ENCODE measurements around the gene RNF151. TPM values are rescaled to one million over a fixed set of nuclear protein-coding genes. Genes with fewer than 3 reads are reported as not detected.
A peak's percentile ranks its signal among the peaks of the same experiment; 100 is the strongest.

Gene RNF151
- total RNA-seq, 2 experiments from 2014 or later = not detected

DNA sequence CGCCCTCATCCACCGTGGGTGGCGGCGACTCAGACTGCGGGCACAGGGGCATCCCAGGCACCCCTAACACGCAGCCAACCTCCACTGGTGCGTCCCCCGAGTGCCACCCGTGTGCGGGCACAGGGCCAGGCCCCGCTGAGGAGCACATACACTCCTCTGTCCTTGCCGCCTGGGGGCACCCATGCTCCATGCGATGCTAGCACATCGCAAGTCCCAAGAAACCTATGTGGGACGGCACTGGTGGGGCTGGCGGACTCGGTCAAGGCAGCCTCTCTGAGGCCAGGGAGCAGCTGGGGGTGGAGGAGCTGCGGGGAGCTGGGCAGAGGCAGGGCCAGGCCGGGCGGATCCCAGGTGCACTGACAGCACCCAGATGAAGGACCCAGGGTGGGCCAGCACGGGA is 39.0 kb downstream of the RNF151 start:
- intact Hi-C loops (cut with DNase I, micrococcal nuclease) = loop anchor here in 1 of 2 experiments (5.0 kb wide), 2 partner anchors 33 to 42 kb away; partner anchors contain the start of genes NTHL1, TBL3 and TSC2
- Mint-ChIP-seq H3K4me1 (ENCODE audit: low read depth) (peaks cover 40% of the 10 kb centered on the region), H3K9me3 (no peaks in the 10 kb centered on the region), H3K27me3 (no peaks in the 10 kb centered on the region), H3K4me3 (peak overlapping the region; percentile 72), H3K36me3 (ENCODE audit: low read depth) (peaks cover 23% of the 10 kb centered on the region), H3K27ac (peak overlapping the region; percentile 71)
- CTCF ChIA-PET = interaction anchor here (1.8 kb wide), 1 partner anchor 135 kb away, joined by 13 read pairs; no protein-coding TSS in a partner anchor
- no peak for TF ChIP-seq CTCF (IDR thresholded peaks at IDR 0.05)
- peaks cover 68% of the 10 kb centered on the region for H3K4me1 ChIP-seq (ENCODE audit: insufficient read depth, low read length)
- ATAC-seq (ENCODE audit: poor library complexity) (no peak), DNase-seq (no peak)
- H3K27ac ChIP-seq (ENCODE audit: low read depth in 1 of 2, low read length in 2 of 2) = no peak overlapping the region
- H3K4me3 ChIP-seq (ENCODE audit: low read length) = no peak overlapping the region
- no peaks in the 10 kb centered on the region for H3K9me3 ChIP-seq (ENCODE audit: control insufficient read depth in 1 of 2, insufficient read depth in 1 of 2, low read length in 2 of 2)
- H3K36me3 ChIP-seq (ENCODE audit: insufficient read depth, low read length) = peaks cover 43% of the 10 kb centered on the region
- no peaks in the 10 kb centered on the region for H3K27me3 ChIP-seq (ENCODE audit: control insufficient read depth in 1 of 2, insufficient read depth in 2 of 2, low read length in 2 of 2)
- POLR2A ChIA-PET = interaction anchor here (2.2 kb wide), 1 partner anchor 21 kb away, joined by 7 read pairs; the partner anchor contains the start of gene GFER

DNA sequence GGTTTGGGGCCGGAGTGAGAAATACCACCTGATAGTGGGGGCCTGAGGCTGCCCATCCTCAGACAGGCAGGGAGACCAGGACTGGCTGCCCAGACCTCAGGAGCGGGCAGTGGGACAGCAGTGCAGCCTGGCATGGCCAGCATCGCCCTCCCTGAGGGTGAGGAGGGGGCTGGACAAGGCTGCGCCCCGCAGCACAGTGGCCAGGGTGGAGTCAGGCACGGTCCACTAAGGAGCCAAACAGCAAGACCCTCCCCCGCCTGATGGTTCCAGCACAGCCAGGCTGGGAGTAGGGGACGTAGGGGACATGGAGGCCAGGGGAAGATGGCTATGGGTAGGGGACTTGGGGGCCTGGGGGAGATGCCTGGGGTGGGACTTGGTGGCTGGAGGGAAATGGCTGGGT is 39.7 kb downstream of the RNF151 start:
- TF ChIP-seq CTCF (IDR thresholded peaks at IDR 0.05) = no peak
- CTCF ChIA-PET = interaction anchor here (0.6 kb wide), 1 partner anchor 62 kb away, joined by 4 read pairs; no protein-coding TSS in a partner anchor
- no peak overlapping the region for H3K4me3 ChIP-seq (ENCODE audit: low read length)
- no peaks in the 10 kb centered on the region for H3K27me3 Mint-ChIP-seq
- no peak for DNase-seq
- H3K4me3 Mint-ChIP-seq = peak overlapping the region; percentile 72
- intact Hi-C loops (cut with DNase I, micrococcal nuclease) = loop anchor here in 1 of 2 experiments (5.0 kb wide), 2 partner anchors 34 to 41 kb away; partner anchors contain the start of genes NTHL1, TBL3 and TSC2
- peaks cover 16% of the 10 kb centered on the region for H3K36me3 Mint-ChIP-seq (ENCODE audit: low read depth)
- peaks cover 36% of the 10 kb centered on the region for H3K36me3 ChIP-seq (ENCODE audit: insufficient read depth, low read length)
- no peaks in the 10 kb centered on the region for H3K9me3 ChIP-seq (ENCODE audit: control insufficient read depth in 1 of 2, insufficient read depth in 1 of 2, low read length in 2 of 2)
- no peak overlapping the region for H3K27ac ChIP-seq (ENCODE audit: low read depth in 1 of 2, low read length in 2 of 2)
- H3K9me3 Mint-ChIP-seq = no peaks in the 10 kb centered on the region
- peak overlapping the region; percentile 71 for H3K27ac Mint-ChIP-seq
- peaks cover 70% of the 10 kb centered on the region for H3K4me1 ChIP-seq (ENCODE audit: insufficient read depth, low read length)
- H3K27me3 ChIP-seq (ENCODE audit: control insufficient read depth in 1 of 2, insufficient read depth in 2 of 2, low read length in 2 of 2) = no peaks in the 10 kb centered on the region
- POLR2A ChIA-PET = interaction anchor here (0.6 kb wide), 1 partner anchor 149 kb away, joined by 3 read pairs; the partner anchor contains the start of gene TRAF7
- peaks cover 40% of the 10 kb centered on the region for H3K4me1 Mint-ChIP-seq (ENCODE audit: low read depth)
- no peak for ATAC-seq (ENCODE audit: poor library complexity)

DNA sequence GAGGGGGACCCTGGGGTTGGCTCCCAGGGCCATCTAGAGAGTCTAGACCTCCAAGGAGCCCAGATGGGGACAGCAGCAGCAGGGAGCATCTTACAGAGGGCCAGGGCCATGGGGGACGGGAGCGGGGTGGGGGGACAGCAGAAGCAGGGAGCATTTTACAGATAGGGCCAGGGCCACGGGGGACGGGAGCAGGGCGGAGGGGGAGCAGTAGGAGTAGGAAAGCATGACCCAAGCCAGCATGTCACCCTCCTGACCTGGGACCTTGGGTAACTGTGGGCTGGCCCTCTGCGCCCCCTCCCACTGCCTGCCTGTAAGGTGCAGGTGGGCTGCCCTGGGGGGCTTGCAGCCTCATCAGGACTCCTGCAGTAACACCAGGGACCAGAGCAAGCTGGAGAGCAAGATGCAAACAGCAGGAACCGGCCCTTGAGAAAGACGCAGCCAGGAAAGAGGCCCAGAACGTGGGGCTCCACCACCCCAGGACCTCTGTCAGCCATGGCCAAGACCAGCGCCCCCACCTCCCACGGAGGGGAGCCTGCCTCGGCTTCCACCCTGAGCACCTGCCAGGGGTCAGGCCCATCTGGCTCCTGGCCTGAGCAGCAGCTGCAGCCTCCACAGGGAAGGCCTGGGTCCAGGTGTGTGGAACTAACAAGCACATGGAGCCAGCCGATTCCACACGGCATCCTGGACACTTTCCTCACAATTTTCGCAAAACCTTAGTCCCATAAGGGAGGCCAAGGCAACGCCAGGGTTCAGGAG is 40.6 kb downstream of the RNF151 start:
- Histone ChIP-seq H3K36me3 (ENCODE audit: insufficient read depth, low read length) (peaks cover 27% of the 10 kb centered on the region), H3K9me3 (ENCODE audit: control insufficient read depth in 1 of 2, insufficient read depth in 1 of 2, low read length in 2 of 2) (no peaks in the 10 kb centered on the region), H3K27me3 (ENCODE audit: control insufficient read depth in 1 of 2, insufficient read depth in 2 of 2, low read length in 2 of 2) (no peaks in the 10 kb centered on the region), H3K4me1 (ENCODE audit: insufficient read depth, low read length) (peaks cover 70% of the 10 kb centered on the region), H3K4me3 (ENCODE audit: low read length) (no peak overlapping the region), H3K27ac (ENCODE audit: low read depth in 1 of 2, low read length in 2 of 2) (no peak overlapping the region)
- no peaks in the 10 kb centered on the region for H3K9me3 Mint-ChIP-seq
- peaks cover 40% of the 10 kb centered on the region for H3K4me1 Mint-ChIP-seq (ENCODE audit: low read depth)
- ChIA-PET CTCF (no interaction called here), POLR2A (interaction anchor here (5.5 kb wide), 1 partner anchor 148 kb away, joined by 30 read pairs; the partner anchor contains the start of gene TRAF7)
- ATAC-seq (ENCODE audit: poor library complexity) = no peak
- DNase-seq = no peak
- peak overlapping the region; percentile 88 for H3K27ac Mint-ChIP-seq
- intact Hi-C loops (cut with DNase I, micrococcal nuclease) = loop anchor here in 1 of 2 experiments (5.0 kb wide), 2 partner anchors 35 to 40 kb away; partner anchors contain the start of genes NTHL1, TBL3 and TSC2
- H3K36me3 Mint-ChIP-seq (ENCODE audit: low read depth) = peaks cover 10% of the 10 kb centered on the region
- no peaks in the 10 kb centered on the region for H3K27me3 Mint-ChIP-seq
- peak overlapping the region; percentile 93 for H3K4me3 Mint-ChIP-seq
- no peak for TF ChIP-seq CTCF (IDR thresholded peaks at IDR 0.05)
